BE2C (cell line): ENCODE measurements around the gene RHOJ.

Source experiments
- DNase-seq: peaks from one replicate; pipeline ENCODE4 v3.0.0-alpha.2; 2020
- H3K27me3 ChIP-seq: fragments of 250-450 bp; sonication (Bioruptor Pico); 2 replicates; pipeline ENCODE4 v1.5.1; 2020; ENCODE audit warnings: mild to moderate bottlenecking
- H3K36me3 ChIP-seq: fragments of 250-450 bp; sonication (Bioruptor Pico); 2 replicates; pipeline ENCODE4 v1.5.1; 2020; ENCODE audit warnings: mild to moderate bottlenecking
- H3K4me1 ChIP-seq: fragments of 250-450 bp; sonication (Bioruptor Pico); 2 replicates; pipeline ENCODE4 v1.5.1; 2020
- H3K4me3 ChIP-seq: 2 replicates; pipeline ENCODE4 v1.5.1; 2011; ENCODE audit warnings: low read depth, low read length
- H3K9me3 ChIP-seq: fragments of 250-450 bp; sonication (Bioruptor Pico); 2 replicates; pipeline ENCODE4 v1.5.1; 2020
- TF ChIP-seq, protein P1 (sequence below): IDR thresholded peaks from 2 replicates; pipeline ENCODE4 v1.5.1; 2012; ENCODE audit warnings: mild to moderate bottlenecking, low read depth, low read length

The RHOJ gene

DNA sequence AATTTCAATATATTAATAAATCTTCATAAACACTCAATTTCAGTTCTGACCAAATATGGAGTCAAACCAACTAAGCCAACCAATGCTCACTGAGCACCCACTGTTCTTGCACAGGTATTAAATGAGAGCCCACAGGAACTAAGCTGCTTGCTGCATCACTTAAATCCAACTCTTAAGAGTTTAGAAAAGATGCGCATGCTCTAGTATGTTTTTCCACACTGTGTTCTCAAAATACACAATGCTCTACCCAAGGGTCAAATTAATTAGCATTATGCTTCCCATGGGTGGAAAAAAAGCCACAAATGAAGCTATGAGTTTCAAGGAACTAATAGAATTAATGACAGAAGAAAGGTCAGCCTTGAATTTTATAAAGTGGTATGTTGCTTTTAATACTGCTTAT lies 118.2 kb downstream of the RHOJ start:
- TF ChIP-seq, protein P1, sequence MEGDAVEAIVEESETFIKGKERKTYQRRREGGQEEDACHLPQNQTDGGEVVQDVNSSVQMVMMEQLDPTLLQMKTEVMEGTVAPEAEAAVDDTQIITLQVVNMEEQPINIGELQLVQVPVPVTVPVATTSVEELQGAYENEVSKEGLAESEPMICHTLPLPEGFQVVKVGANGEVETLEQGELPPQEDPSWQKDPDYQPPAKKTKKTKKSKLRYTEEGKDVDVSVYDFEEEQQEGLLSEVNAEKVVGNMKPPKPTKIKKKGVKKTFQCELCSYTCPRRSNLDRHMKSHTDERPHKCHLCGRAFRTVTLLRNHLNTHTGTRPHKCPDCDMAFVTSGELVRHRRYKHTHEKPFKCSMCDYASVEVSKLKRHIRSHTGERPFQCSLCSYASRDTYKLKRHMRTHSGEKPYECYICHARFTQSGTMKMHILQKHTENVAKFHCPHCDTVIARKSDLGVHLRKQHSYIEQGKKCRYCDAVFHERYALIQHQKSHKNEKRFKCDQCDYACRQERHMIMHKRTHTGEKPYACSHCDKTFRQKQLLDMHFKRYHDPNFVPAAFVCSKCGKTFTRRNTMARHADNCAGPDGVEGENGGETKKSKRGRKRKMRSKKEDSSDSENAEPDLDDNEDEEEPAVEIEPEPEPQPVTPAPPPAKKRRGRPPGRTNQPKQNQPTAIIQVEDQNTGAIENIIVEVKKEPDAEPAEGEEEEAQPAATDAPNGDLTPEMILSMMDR, result no peak
- H3K9me3 ChIP-seq, result no peaks in the 10 kb centered on the region; the same call in 1 of the 2 replicates
- no peak overlapping the region for H3K4me3 ChIP-seq
- peaks cover 14% of the 10 kb centered on the region for H3K27me3 ChIP-seq
- no peak for DNase-seq
- H3K4me1 ChIP-seq, result no peaks in the 10 kb centered on the region
- H3K36me3 ChIP-seq, result no peaks in the 10 kb centered on the region

DNA sequence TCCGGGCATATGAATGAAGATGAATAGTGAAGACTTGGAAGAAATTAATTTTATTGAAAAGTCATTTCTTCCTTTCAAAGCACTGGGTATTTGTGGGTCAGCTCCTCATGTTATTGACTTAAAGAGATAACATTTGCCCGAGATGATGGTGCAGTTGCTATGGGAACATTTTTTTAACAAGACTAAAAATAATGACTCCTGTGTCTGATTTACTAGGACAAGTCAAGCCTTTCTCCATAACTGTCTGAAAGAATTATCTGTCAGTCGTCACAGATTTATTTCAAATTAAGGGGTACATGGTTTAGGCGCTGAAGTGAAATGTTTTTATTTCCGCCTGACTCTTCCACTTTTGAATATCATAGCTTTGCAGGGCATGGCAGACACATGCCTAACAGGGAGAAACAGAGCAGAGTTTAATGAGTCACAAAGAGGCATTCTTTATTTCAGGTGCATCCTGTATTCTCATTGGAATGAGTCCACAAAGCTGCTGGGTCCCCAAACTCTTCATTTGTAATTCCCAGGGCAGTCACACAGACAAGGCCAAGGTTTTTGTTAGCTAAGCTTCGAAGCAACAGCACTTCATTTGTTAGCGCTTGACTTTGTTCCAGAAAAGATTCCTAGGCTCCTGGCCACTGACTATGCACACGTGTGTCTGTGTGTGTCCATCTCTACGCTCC lies 118.8 kb downstream of the RHOJ start:
- DNase-seq, result no peak
- TF ChIP-seq, protein P1, result no peak
- Histone ChIP-seq H3K4me1 (no peaks in the 10 kb centered on the region), H3K9me3 (no peaks in the 10 kb centered on the region; the same call in 1 of the 2 replicates), H3K4me3 (no peak overlapping the region), H3K36me3 (no peaks in the 10 kb centered on the region), H3K27me3 (peaks cover 14% of the 10 kb centered on the region)

DNA sequence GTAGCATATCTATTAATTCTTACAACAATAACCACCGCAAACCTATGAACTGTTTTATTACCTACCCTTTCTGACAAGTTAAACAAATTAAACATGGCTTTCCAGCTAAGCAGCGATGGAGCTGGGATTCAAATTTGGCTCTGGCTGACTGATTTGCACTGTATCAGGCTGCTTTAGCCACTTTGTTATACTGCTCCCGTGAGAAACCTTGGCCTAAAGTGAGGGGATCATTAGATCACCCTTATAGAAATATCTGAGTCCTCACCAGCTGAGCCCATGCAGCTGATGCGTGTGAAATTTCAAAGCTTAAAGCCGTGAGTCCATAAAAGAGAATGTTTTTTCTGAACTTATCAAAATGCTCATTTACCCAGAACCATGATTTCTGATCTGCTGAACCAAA lies 122.6 kb downstream of the RHOJ start:
- H3K27me3 ChIP-seq, result 0 out of 2 replicates have a peak, but pooled peaks cover 3% of the 10 kb centered on the region
- TF ChIP-seq, protein P1, result no peak
- H3K36me3 ChIP-seq, result no peaks in the 10 kb centered on the region
- DNase-seq, result no peak
- H3K4me3 ChIP-seq, result no peak overlapping the region
- H3K9me3 ChIP-seq, result no peaks in the 10 kb centered on the region; the same call in 1 of the 2 replicates
- no peaks in the 10 kb centered on the region; the same call in 1 of the 2 replicates for H3K4me1 ChIP-seq

DNA sequence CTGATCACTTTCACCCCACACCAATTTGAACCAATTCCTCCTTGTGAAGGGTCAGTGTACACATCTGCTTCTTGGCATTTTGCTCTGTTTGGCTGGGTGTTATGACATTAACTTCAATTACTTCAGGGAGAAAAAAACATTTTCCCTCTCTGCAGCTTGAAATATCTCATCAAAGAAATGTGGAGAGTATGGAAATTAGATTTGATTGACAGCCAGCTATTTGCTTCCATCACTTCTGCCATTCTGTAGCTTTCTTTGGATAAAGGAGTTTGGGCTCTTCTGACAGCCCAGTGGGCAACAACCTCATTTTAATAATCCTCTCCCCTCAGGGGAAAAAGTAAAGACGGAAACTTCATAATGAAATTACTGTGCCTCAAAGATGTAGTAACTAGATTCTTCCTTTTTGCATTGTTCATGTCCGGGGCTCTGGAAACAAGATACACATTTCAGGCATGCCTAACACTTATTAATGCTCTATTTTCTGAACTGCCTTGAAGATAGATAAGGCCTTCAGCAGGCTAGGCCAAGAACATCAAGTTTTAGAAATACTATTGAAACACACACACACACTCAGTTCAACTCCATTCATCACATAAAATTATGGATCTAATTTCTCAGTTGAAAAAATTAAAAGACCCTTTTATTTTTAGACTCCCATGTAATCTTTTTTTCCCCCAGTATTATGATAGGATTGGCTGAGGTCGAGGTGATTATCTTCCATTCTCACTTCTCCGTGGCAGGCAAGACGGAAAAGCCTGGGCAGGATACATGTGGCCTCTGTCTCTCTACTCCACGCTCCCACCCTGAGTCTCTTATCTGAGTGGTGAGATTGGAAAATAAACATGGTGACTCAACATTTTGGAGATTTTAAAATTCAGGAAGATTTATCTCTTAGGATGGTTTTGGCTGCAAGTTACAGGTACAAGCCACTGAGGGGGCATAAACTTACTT lies 124.8 kb downstream of the RHOJ start:
- Histone ChIP-seq H3K27me3 (peaks cover 3% of the 10 kb centered on the region; the same call in 1 of the 2 replicates), H3K4me3 (no peak overlapping the region), H3K4me1 (no peaks in the 10 kb centered on the region; the same call in 1 of the 2 replicates), H3K36me3 (no peaks in the 10 kb centered on the region), H3K9me3 (no peaks in the 10 kb centered on the region; the same call in 1 of the 2 replicates)
- no peak for DNase-seq
- TF ChIP-seq, protein P1, result no peak

DNA sequence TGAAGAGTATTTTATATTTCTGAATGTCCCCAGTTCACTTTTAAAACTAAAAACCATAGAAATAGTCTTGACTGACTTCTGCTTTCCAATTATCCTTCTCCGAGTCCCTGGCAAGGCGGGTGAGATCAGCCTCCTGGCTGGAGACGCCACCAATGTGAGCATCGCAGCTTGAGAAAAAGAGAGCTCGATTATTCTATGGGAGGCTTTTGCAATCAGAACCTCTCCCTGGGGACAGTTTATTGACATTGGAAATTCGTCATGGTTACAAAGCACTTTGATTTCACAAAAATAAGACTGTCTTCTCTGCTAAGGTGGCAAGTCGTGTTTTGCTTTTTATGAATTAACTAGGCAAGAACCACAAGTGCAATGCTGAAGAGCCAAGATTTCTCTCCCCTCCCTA lies 138.1 kb downstream of the RHOJ start:
- H3K4me3 ChIP-seq, result no peak overlapping the region
- no peaks in the 10 kb centered on the region; the same call in 1 of the 2 replicates for H3K27me3 ChIP-seq
- H3K4me1 ChIP-seq, result no peaks in the 10 kb centered on the region
- TF ChIP-seq, protein P1, result no peak
- no peaks in the 10 kb centered on the region for H3K9me3 ChIP-seq
- no peaks in the 10 kb centered on the region for H3K36me3 ChIP-seq
- DNase-seq, result no peak
